Smooth muscle cell of bladder (primary cell): ENCODE measurements around the gene WWOX. TPM values are rescaled to one million over a fixed set of nuclear protein-coding genes. Genes with fewer than 3 reads are reported as not detected.

Experiments used
- total RNA-seq: library from RNA; depleted of rRNA; stranded (reverse); fragments of >200 nt; gene quantifications from 2 replicates; pipeline ENCODE4 v1.2.3, GENCODE V29; 2014

WWOX gene
- total RNA-seq, result 15.9 and 23.5 TPM in 2 replicates

DNA sequence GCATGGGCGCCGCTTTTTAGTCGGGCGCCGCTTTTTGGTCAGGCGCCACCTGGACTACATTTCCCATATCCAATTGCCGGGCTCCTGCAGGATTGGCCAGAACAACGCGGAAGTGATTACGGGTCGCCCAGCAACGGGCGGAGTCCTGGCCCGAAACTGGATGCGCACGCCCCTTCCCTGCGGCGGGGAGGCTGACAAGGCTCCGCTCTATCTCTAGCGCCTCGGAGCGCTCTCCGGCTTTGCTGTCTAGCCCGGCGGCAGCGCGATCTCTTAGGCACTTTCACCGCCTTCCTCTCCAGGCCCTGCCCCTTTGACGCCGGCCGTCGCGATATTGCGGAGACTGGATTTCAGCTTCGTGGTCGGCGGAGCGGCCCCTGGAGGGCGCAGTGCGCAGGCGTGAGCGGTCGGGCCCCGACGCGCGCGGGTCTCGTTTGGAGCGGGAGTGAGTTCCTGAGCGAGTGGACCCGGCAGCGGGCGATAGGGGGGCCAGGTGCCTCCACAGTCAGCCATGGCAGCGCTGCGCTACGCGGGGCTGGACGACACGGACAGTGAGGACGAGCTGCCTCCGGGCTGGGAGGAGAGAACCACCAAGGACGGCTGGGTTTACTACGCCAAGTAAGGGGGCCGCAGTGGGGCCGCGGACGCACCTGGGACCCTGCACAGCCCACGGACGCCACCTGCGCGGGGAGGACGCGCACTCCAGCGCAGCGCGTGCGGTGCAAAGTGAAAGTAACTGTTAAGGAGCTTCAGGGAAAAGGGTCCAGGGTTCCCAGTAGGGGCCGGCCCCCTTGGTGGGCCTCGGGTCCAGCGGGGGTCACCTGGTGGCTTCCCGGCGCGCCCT, at the start of gene WWOX:
WWOX (plus strand) TSS at position 384 of the 841 bp plus-strand sequence.

Other genes with a start within 250 kb of the WWOX start
- gene CLEC3A, start 77.1 kb upstream of the WWOX start, total RNA-seq, result not detected in 2 replicates